Spleen (tissue), 7 donors: ENCODE results near the gene DUOX1.

Source experiments
- POLR2A ChIP-seq, 3 donors: fragments of 450-650 bp; IDR thresholded peaks; one replicate each; pipeline ENCODE4 v1.5.1; 2017; ENCODE audit warnings: antibody characterized with exemption in 3 of 3, mild to moderate bottlenecking in 1 of 3
- POLR2AphosphoS5 ChIP-seq, 3 donors: sonication (generic); formaldehyde crosslinking; IDR thresholded peaks; one replicate each; pipeline ENCODE4 v1.5.1; 2017; ENCODE audit warnings: antibody characterized with exemption in 3 of 3
- TF ChIP-seq, protein P1 (sequence below), 11 experiments: fragments of 200-600 bp in 7 of 11; fragments of 450-650 bp in 4 of 11; sonication (generic) in 4 of 11; IDR thresholded peaks in 8 of 11; conservative IDR thresholded peaks in 3 of 11; 1 replicate in 7 of 11; 2 replicates in 4 of 11; pipeline versions ENCODE4 v1.4.0 to v1.8.0; 2016 to 2021; ENCODE audit warnings: antibody characterized with exemption in 11 of 11, inconsistent platforms in 4 of 11, mild to moderate bottlenecking in 1 of 11
- donor health status: DM: no; HTN: no; CAD: no; lungs with moderate emphysema.
- donor health status: DM: no; HTN: no; CAD: no.
- donor health status: DM: no; HTN: no; CAD: no.

DNA sequence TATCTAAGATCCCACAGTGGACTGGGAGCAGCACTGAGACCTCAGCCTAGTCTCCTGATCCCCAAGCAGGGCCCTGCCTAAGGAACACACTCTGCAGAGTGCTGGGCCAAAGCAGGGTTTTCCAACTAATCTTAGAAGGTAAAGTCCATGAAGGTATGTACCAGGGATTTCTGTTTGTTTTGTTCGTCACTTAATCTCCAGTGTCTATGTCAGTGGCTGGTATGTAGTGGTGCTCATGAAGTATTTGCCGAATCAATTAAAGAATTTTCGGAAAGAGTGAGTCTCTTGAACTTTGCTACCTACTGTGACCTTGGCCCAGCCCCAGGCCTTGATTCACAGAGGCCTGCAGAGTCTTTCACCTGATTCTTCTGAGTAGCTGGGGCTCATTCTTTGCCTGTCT lies 1.7 kb downstream of the DUOX1 start:
- TF ChIP-seq, protein P1, sequence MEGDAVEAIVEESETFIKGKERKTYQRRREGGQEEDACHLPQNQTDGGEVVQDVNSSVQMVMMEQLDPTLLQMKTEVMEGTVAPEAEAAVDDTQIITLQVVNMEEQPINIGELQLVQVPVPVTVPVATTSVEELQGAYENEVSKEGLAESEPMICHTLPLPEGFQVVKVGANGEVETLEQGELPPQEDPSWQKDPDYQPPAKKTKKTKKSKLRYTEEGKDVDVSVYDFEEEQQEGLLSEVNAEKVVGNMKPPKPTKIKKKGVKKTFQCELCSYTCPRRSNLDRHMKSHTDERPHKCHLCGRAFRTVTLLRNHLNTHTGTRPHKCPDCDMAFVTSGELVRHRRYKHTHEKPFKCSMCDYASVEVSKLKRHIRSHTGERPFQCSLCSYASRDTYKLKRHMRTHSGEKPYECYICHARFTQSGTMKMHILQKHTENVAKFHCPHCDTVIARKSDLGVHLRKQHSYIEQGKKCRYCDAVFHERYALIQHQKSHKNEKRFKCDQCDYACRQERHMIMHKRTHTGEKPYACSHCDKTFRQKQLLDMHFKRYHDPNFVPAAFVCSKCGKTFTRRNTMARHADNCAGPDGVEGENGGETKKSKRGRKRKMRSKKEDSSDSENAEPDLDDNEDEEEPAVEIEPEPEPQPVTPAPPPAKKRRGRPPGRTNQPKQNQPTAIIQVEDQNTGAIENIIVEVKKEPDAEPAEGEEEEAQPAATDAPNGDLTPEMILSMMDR (IDR thresholded peaks at IDR 0.05 in 8 of 11, conservative IDR thresholded peaks at IDR 0.05 in 3 of 11) = no peak
- TF ChIP-seq POLR2AphosphoS5 (IDR thresholded peaks at IDR 0.05) (no peak), POLR2A (IDR thresholded peaks at IDR 0.05) (no peak)
